ENCODE measurements around the gene DHRS12.

- no peak for TF ChIP-seq CTCF (IDR thresholded peaks at IDR 0.05; ENCODE audit: low read depth, low read length)
- no peak for TF ChIP-seq EZH2phosphoT487 (IDR thresholded peaks at IDR 0.05; ENCODE audit: low read depth)
Observed at GRCh38 chr13:51759240-51759639, 44.7 kb downstream of the DHRS12 start.

All from OCI-LY3 (cell line).